CD1c-positive myeloid dendritic cell (primary cell): ENCODE measurements around the gene EPHA7.

Experiments used
- DNase-seq: peaks from one replicate; pipeline ENCODE4 v3.0.0-alpha.2; 2016; ENCODE audit errors: extremely low spot score

Gene EPHA7

GRCh38 chr6:93419304-93420162 lies at the start of gene EPHA7:
Gene EPHA7 (minus strand): TSS chr6:93419559. CDS start chr6:93419341, 218 bp downstream.
- peak; percentile 49 for DNase-seq

- DNase-seq: no peak
These were observed 48.9 kb upstream of the EPHA7 start for GRCh38 chr6:93468291-93468690.

- DNase-seq: no peak
These were observed 35.2 kb upstream of the EPHA7 start for GRCh38 chr6:93454533-93454932.

- DNase-seq: no peak
These were observed 34.6 kb upstream of the EPHA7 start for GRCh38 chr6:93453956-93454355.

- DNase-seq: no peak
These were observed 28.5 kb upstream of the EPHA7 start for GRCh38 chr6:93447874-93448273.

GRCh38 chr6:93437491-93437890 lies 18.1 kb upstream of the EPHA7 start:
- no peak for DNase-seq

GRCh38 chr6:93433592-93433991 lies 14.2 kb upstream of the EPHA7 start:
- DNase-seq: no peak

GRCh38 chr6:93424303-93425064 lies 5.1 kb upstream of the EPHA7 start:
- DNase-seq: no peak

GRCh38 chr6:93423542-93423941 lies 4.2 kb upstream of the EPHA7 start:
- DNase-seq: peak; percentile 16

- no peak for DNase-seq
These were observed 920 bp upstream of the EPHA7 start for GRCh38 chr6:93420163-93420795.

GRCh38 chr6:93418408-93419303 lies 703 bp downstream of the EPHA7 start:
- DNase-seq: no peak

- DNase-seq: no peak
These were observed 1.3 kb downstream of the EPHA7 start for GRCh38 chr6:93418033-93418407.

GRCh38 chr6:93417421-93418013 lies 1.8 kb downstream of the EPHA7 start:
- no peak for DNase-seq

GRCh38 chr6:93416571-93417420 lies 2.6 kb downstream of the EPHA7 start:
- DNase-seq: no peak

GRCh38 chr6:93413190-93413589 lies 6.2 kb downstream of the EPHA7 start:
- no peak for DNase-seq

- no peak for DNase-seq
These were observed 6.9 kb downstream of the EPHA7 start for GRCh38 chr6:93412452-93412851.

- no peak for DNase-seq
These were observed 12.2 kb downstream of the EPHA7 start for GRCh38 chr6:93407186-93407585.

GRCh38 chr6:93403390-93403789 lies 16.0 kb downstream of the EPHA7 start:
- no peak for DNase-seq

GRCh38 chr6:93398723-93399122 lies 20.6 kb downstream of the EPHA7 start:
- no peak for DNase-seq

GRCh38 chr6:93394471-93394870 lies 24.9 kb downstream of the EPHA7 start:
- no peak for DNase-seq
